HepG2 (cell line): ENCODE data around the gene TMEM44. TPM values are rescaled to one million over a fixed set of nuclear protein-coding genes. Genes with fewer than 3 reads are reported as not detected.

Experiments used
- ARID4A ChIP-seq: sonication (generic); formaldehyde crosslinking; IDR thresholded peaks from 2 replicates; pipeline ENCODE4 v1.5.0; 2020; ENCODE audit warnings: mild to moderate bottlenecking, missing genetic modification reagents, borderline replicate concordance
- FOXJ3 ChIP-seq: sonication (generic); formaldehyde crosslinking; IDR thresholded peaks from 2 replicates; pipeline ENCODE4 v1.4.0; 2020; ENCODE audit warnings: missing genetic modification reagents, mild to moderate bottlenecking, borderline replicate concordance
- MAZ ChIP-seq, 2 experiments: sonication (generic) in 1 of 2; formaldehyde crosslinking in 1 of 2; IDR thresholded peaks; 2 replicates each; pipeline versions ENCODE4 v1.5.0 to v1.6.1; 2012 to 2020; ENCODE audit warnings: low read depth in 2 of 2, mild to moderate bottlenecking in 2 of 2, borderline replicate concordance in 1 of 2, improper control_type of control experiment in 1 of 2, low read length in 1 of 2, missing genetic modification reagents in 1 of 2, moderate library complexity in 1 of 2
- PRDM10 ChIP-seq: sonication (generic); formaldehyde crosslinking; IDR thresholded peaks from 2 replicates; pipeline ENCODE4 v1.4.0; 2020; ENCODE audit warnings: low read depth, missing genetic modification reagents
- ZNF318 ChIP-seq: sonication (generic); formaldehyde crosslinking; IDR thresholded peaks from 2 replicates; pipeline ENCODE4 v1.4.0; 2020; ENCODE audit warnings: mild to moderate bottlenecking, missing genetic modification reagents
- ZNF33A ChIP-seq: sonication (generic); formaldehyde crosslinking; IDR thresholded peaks from 2 replicates; pipeline ENCODE4 v1.5.1; 2020; ENCODE audit warnings: missing genetic modification reagents, mild to moderate bottlenecking, moderate library complexity, borderline replicate concordance
- ZNF850 ChIP-seq: sonication (generic); formaldehyde crosslinking; conservative IDR thresholded peaks from 2 replicates; pipeline ENCODE4 v1.9.0; 2021; ENCODE audit warnings: mild to moderate bottlenecking, missing genetic modification reagents
- polyA plus RNA-seq, 8 experiments: library from polyadenylated mRNA; depleted of rRNA in 3 of 8; stranded (reverse) in 7 of 8; unstranded in 1 of 8; fragments of >200 nt; fragmentation: Illumina TruSeq in 4 of 8; extraction: Trizol in 4 of 8; gene quantifications; 2 replicates each; pipeline versions ENCODE4 v1.2.1 to v1.2.3, GENCODE V29; 2011 to 2016; ENCODE audit warnings: low read depth in 4 of 8, missing spikeins in 1 of 8, mixed read lengths in 1 of 8; ENCODE audit not compliant: insufficient read depth in 1 of 8
- total RNA-seq, 5 experiments: library from RNA; depleted of rRNA; stranded (reverse); fragments of >200 nt; fragmentation: Illumina TruSeq; extraction: Trizol; gene quantifications; 2 replicates each; pipeline ENCODE4 v1.2.3, GENCODE V29; 2016; ENCODE audit warnings: low read depth in 1 of 5

The TMEM44 gene
- total and polyA plus RNA-seq, 2 of the 13 experiments (the other 11 are each of a cell fraction or from before 2014, with no cell fraction given), result 7.3 to 13.8 TPM

DNA sequence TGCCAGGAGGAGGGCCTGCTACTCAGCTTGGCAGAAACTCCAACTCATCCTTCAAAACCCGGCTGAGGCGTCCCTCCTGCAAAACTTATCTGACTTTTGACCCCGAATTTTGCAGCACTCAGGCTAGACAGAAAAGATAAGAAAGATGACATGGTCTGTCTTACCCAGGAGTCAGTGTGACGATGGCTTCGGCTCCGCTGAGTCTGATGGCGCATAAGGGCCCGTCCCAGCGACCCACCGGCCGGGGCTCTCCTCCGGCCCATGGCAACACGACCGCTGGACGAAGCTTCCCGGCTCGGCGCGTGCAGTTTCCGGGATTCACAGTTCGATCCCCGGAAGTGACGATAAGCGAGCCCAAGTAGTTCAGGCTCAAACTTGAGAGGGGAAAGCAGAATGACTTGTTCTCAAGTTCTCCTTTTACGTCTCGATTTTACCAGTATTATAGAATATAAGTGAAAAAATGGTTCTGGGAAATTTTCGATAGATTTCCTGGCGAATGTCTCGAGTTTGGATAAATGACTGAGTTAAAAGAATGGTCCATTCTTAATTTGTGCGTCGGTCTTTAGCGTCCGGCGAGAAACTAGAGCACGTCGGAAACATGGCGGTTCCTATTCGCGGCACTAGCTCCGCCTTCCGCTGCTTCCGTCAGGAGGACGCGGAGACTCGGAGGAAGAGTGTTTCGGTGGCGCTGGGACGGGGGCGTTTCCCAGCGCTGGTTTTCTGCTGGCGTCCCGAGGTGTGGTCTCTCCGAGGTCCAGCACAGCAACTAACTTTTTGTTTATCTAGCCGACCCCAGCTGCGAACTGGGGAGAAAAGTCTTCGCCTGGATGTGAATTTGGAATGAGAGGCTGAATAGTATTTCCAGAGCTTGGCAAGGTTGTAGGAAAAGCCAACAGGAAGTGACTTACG lies 38.9 kb upstream of the TMEM44 start, which contains the start of gene LSG1 (continued):
- no peak for TF ChIP-seq ZNF318 (CRISPR knock-in tag)
- TF ChIP-seq MAZ (IDR thresholded peaks at IDR 0.05; ENCODE audit: borderline replicate concordance, low read depth, low read length), result no peak
- TF ChIP-seq MAZ (CRISPR knock-in tag; IDR thresholded peaks at IDR 0.05; ENCODE audit: low read depth), result peak; percentile 75
- peak; percentile 86; the same call in 1 of the 2 replicates for TF ChIP-seq ZNF33A (CRISPR knock-in tag)
- peak; percentile 33; the same call in 1 of the 2 replicates for TF ChIP-seq FOXJ3 (CRISPR knock-in tag)
- TF ChIP-seq ZNF850 (CRISPR knock-in tag), result no peak
- TF ChIP-seq PRDM10 (CRISPR knock-in tag), result peak; percentile 100
- TF ChIP-seq ARID4A (CRISPR knock-in tag), result peak; percentile 88; the same call in 1 of the 2 replicates
